GM12878 (cell line): ENCODE measurements around the gene PHACTR3. TPM values are rescaled to one million over a fixed set of nuclear protein-coding genes. Genes with fewer than 3 reads are reported as not detected.

ENCODE experiments used
- ATAC-seq: fragments of 200-7000 bp; cut with Tn5 transposase; 3 replicates; pipeline ENCODE4 v1.9.1; 2020; ENCODE audit warnings: mild to moderate bottlenecking, moderate library complexity
- BruUV-seq: library from RNA; stranded (reverse); fragments of 400-500 nt; replicated peaks from 2 replicates; lab custom pipeline; 2021; lab: Mats Ljungman, UMichigan
- CTCF ChIA-PET: fragments of 300-600 bp; sonication (Branson Sonifier 250); formaldehyde crosslinking; extraction: SDS; loops from one replicate; lab custom pipeline; 2021; ENCODE audit warnings: inconsistent platforms; lab: Yijun Ruan, JAX
- POLR2A ChIA-PET: fragments of 350-600 bp; formaldehyde crosslinking; extraction: SDS; loops from one replicate; lab custom pipeline; 2021; ENCODE audit warnings: inconsistent platforms; lab: Charles Lee
- RAD21 ChIA-PET: fragments of 300-600 bp; sonication (Branson Sonifier 250); formaldehyde crosslinking; loops from one replicate; lab custom pipeline; 2023; ENCODE audit warnings: antibody characterized with exemption; ENCODE audit not compliant: unreplicated experiment; lab: Charles Lee
- SMC1A ChIA-PET: fragments of 300-600 bp; sonication (Branson Sonifier 250); formaldehyde crosslinking; loops from one replicate; lab custom pipeline; 2023; ENCODE audit not compliant: unreplicated experiment, uncharacterized antibody; lab: Charles Lee
- DNase-seq: peaks from one replicate; pipeline ENCODE4 v3.0.0-alpha.2; 2011; ENCODE audit warnings: low read depth, low spot score
- FAIRE-seq: peaks from 3 replicates; lab custom pipeline; 2011; peaks lifted over from hg19 to GRCh38; lab: Jason Lieb, UNC
- H2AFZ ChIP-seq: 2 replicates; pipeline ENCODE4 v1.6.0; 2011; ENCODE audit warnings: low read depth, low read length, control low read depth; ENCODE audit not compliant: control insufficient read depth
- H3K27ac ChIP-seq: 2 replicates; pipeline ENCODE4 v1.5.1; 2011; ENCODE audit warnings: control low read depth; ENCODE audit not compliant: control insufficient read depth, insufficient read depth
- H3K27me3 ChIP-seq, 2 experiments: replicated peaks in 1 of 2; 2 replicates each; pipeline versions ENCODE4 v1.6.0 to v1.6.1; 2011; ENCODE audit warnings: low read length in 1 of 2; ENCODE audit not compliant: control insufficient read depth in 2 of 2, insufficient read depth in 2 of 2
- H3K36me3 ChIP-seq, 2 experiments: 2 replicates each; pipeline ENCODE4 v1.5.1; 2011; ENCODE audit warnings: low read length in 1 of 2; ENCODE audit not compliant: control insufficient read depth in 2 of 2, insufficient read depth in 2 of 2
- H3K4me1 ChIP-seq: 2 replicates; pipeline ENCODE4 v1.6.1; 2011; ENCODE audit warnings: mild to moderate bottlenecking, low read length, moderate library complexity, mixed read lengths; ENCODE audit not compliant: control insufficient read depth, insufficient read depth
- H3K4me2 ChIP-seq: 2 replicates; pipeline ENCODE4 v1.6.0; 2011; ENCODE audit warnings: control low read depth; ENCODE audit not compliant: control insufficient read depth, insufficient read depth
- H3K4me3 ChIP-seq: fragments of 200-600 bp; sonication (generic); 2 replicates; pipeline ENCODE4 v1.5.1; 2016
- H3K79me2 ChIP-seq: 2 replicates; pipeline ENCODE4 v1.6.0; 2011; ENCODE audit warnings: low read length; ENCODE audit not compliant: control insufficient read depth, insufficient read depth
- H3K9ac ChIP-seq: 2 replicates; pipeline ENCODE4 v1.8.0; 2011; ENCODE audit warnings: low read length, control low read depth, mixed read lengths; ENCODE audit not compliant: control insufficient read depth, insufficient read depth
- H3K9me3 ChIP-seq: replicated peaks from 3 replicates; pipeline ENCODE4 v1.5.1; 2011; ENCODE audit warnings: mild to moderate bottlenecking, low read length; ENCODE audit not compliant: control insufficient read depth, insufficient read depth
- H4K20me1 ChIP-seq: 2 replicates; pipeline ENCODE4 v1.6.0; 2011; ENCODE audit not compliant: control insufficient read depth, insufficient read depth
- EZH2 ChIP-seq: IDR thresholded peaks from 2 replicates; pipeline ENCODE4 v1.6.1; 2012; ENCODE audit warnings: low read depth, mild to moderate bottlenecking, control low read depth, inconsistent platforms, low read length, borderline replicate concordance; ENCODE audit not compliant: control insufficient read depth
- GABPA ChIP-seq: IDR thresholded peaks from 2 replicates; pipeline ENCODE4 v1.6.1; 2014; ENCODE audit warnings: antibody characterized with exemption, low read depth, mild to moderate bottlenecking, inconsistent platforms
- RUNX3 ChIP-seq: IDR thresholded peaks from 2 replicates; pipeline ENCODE4 v1.6.1; 2012; ENCODE audit warnings: low read length, inconsistent platforms
- SREBF2 ChIP-seq: IDR thresholded peaks from 2 replicates; pipeline ENCODE4 v1.6.1; 2012; ENCODE audit warnings: mild to moderate bottlenecking, low read length
- WGBS: methylation state at CpG from one replicate; pipeline ENCODE4 v1.1.6; 2016; ENCODE audit warnings: low lambda C conversion rate; ENCODE audit not compliant: insufficient replicate concordance, insufficient coverage; ENCODE audit errors: missing lambda C conversion rate; 5-methylcytosine and 5-hydroxymethylcytosine counted together
- in situ Hi-C: fragments of 300-500 bp; cut with MboI; formaldehyde crosslinking; loops from 9 replicates; pipeline ENCODE4 v1.14.3; 2018; ENCODE audit warnings: mixed read lengths
- intact Hi-C: fragments of 100-400 bp; cut with micrococcal nuclease; formaldehyde crosslinking; loops from one replicate; pipeline ENCODE4 v1.14.2; 2022; ENCODE audit not compliant: unreplicated experiment
- polyA plus RNA-seq, 11 experiments: library from polyadenylated mRNA; depleted of rRNA in 4 of 11; unstranded in 6 of 11; stranded (reverse) in 5 of 11; fragments of >200 nt; fragmentation: Nextera tagmentation in 4 of 11; fragmentation: Illumina TruSeq in 1 of 11; extraction: Ambion mirVana in 4 of 11; extraction: Trizol in 1 of 11; gene quantifications; 1 replicate in 1 of 11; 2 replicates in 10 of 11; pipeline versions ENCODE4 v1.2.1 to v1.2.3, GENCODE V29; 2011 to 2016; ENCODE audit warnings: inconsistent platforms in 2 of 11, missing spikeins in 2 of 11, low read depth in 1 of 11
- total RNA-seq, 4 experiments: library from RNA; depleted of rRNA in 3 of 4; stranded (reverse); fragments of >200 nt in 3 of 4; fragmentation: Illumina TruSeq in 1 of 4; extraction: Trizol in 1 of 4; gene quantifications; 2 replicates each; pipeline versions ENCODE4 v1.2.1 to v1.2.3, GENCODE V29; 2013 to 2021
- TF ChIP-seq, protein P1 (sequence below): IDR thresholded peaks from 2 replicates; pipeline ENCODE4 v1.6.1; 2012; ENCODE audit warnings: improper control_type of control experiment, low read depth, low read length; ENCODE audit not compliant: insufficient replicate concordance
- TF ChIP-seq, protein P2 (sequence below): fragments of 450-650 bp; IDR thresholded peaks from 2 replicates; pipeline ENCODE4 v1.6.1; 2016; ENCODE audit warnings: mild to moderate bottlenecking, moderate library complexity, borderline replicate concordance

Gene PHACTR3
- total and polyA plus RNA-seq, 10 of the 15 experiments (the other 5 are each of a cell fraction or from before 2014, with no cell fraction given): 0.17 to 2.7 (median 0.27) TPM; not detected in 1

DNA sequence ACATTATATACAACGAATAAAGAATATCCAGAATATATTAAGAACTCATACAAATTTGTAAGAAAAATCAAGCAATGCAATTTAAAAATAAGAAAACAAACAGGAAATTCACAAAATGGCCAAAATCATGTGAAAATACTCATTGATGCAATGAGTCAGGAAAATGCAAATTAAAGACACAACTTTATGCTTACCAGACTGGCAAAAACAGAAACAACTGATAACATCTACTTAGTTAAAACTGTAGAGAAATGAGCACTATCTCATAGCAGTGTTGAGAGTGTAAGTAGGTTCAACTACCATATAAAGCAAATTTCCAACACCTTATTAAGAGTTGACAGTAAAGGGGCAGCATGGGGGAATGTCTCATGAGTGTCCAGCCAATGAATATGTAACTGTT, 266.8 kb downstream of the PHACTR3 start (continued):
- TF ChIP-seq, protein P1, sequence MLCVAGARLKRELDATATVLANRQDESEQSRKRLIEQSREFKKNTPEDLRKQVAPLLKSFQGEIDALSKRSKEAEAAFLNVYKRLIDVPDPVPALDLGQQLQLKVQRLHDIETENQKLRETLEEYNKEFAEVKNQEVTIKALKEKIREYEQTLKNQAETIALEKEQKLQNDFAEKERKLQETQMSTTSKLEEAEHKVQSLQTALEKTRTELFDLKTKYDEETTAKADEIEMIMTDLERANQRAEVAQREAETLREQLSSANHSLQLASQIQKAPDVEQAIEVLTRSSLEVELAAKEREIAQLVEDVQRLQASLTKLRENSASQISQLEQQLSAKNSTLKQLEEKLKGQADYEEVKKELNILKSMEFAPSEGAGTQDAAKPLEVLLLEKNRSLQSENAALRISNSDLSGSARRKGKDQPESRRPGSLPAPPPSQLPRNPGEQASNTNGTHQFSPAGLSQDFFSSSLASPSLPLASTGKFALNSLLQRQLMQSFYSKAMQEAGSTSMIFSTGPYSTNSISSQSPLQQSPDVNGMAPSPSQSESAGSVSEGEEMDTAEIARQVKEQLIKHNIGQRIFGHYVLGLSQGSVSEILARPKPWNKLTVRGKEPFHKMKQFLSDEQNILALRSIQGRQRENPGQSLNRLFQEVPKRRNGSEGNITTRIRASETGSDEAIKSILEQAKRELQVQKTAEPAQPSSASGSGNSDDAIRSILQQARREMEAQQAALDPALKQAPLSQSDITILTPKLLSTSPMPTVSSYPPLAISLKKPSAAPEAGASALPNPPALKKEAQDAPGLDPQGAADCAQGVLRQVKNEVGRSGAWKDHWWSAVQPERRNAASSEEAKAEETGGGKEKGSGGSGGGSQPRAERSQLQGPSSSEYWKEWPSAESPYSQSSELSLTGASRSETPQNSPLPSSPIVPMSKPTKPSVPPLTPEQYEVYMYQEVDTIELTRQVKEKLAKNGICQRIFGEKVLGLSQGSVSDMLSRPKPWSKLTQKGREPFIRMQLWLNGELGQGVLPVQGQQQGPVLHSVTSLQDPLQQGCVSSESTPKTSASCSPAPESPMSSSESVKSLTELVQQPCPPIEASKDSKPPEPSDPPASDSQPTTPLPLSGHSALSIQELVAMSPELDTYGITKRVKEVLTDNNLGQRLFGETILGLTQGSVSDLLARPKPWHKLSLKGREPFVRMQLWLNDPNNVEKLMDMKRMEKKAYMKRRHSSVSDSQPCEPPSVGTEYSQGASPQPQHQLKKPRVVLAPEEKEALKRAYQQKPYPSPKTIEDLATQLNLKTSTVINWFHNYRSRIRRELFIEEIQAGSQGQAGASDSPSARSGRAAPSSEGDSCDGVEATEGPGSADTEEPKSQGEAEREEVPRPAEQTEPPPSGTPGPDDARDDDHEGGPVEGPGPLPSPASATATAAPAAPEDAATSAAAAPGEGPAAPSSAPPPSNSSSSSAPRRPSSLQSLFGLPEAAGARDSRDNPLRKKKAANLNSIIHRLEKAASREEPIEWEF: no peak

DNA sequence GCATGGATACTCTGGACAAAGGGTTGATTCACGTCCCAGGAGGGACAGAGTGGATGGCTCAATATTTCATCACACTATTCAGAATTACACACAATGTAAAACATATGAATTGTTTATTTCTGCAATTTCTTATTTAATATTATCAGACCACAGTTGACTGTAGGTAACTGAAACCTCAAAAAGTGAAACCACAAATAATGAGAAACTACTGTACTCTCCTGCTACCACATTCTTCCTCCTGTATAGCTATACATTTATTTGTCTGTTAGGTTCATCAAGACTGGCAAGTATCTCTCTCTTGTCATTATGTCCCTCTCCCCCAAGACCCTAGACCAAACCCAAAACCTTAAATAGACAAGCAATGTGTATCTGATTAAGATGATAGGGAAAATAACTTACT, 269.1 kb downstream of the PHACTR3 start:
- no peaks in the 10 kb centered on the region for H3K36me3 ChIP-seq
- ChIA-PET RAD21 (no interaction called here), CTCF (interaction anchor here (0.8 to 1.6 kb wide), 2 partner anchors 24 to 61 kb away, joined by 3 to 7 read pairs; partner anchors contain the start of gene SYCP2), POLR2A (no interaction called here), SMC1A (no interaction called here)
- no peak overlapping the region for H2AFZ ChIP-seq
- no peak for FAIRE-seq
- in situ Hi-C loops: no loop called here
- no TSS peak for BruUV-seq
- no peaks in the 10 kb centered on the region for H3K4me1 ChIP-seq
- H3K9ac ChIP-seq: no peak overlapping the region
- H3K79me2 ChIP-seq: no peaks in the 10 kb centered on the region
- intact Hi-C loops: no loop called here
- 0% methylated on average over 1 of the region's 1 CpG for WGBS
- no peak overlapping the region for H3K4me3 ChIP-seq
- no peak overlapping the region for H3K4me2 ChIP-seq
- no peak overlapping the region for H3K27ac ChIP-seq
- DNase-seq: no peak
- TF ChIP-seq, protein P2, sequence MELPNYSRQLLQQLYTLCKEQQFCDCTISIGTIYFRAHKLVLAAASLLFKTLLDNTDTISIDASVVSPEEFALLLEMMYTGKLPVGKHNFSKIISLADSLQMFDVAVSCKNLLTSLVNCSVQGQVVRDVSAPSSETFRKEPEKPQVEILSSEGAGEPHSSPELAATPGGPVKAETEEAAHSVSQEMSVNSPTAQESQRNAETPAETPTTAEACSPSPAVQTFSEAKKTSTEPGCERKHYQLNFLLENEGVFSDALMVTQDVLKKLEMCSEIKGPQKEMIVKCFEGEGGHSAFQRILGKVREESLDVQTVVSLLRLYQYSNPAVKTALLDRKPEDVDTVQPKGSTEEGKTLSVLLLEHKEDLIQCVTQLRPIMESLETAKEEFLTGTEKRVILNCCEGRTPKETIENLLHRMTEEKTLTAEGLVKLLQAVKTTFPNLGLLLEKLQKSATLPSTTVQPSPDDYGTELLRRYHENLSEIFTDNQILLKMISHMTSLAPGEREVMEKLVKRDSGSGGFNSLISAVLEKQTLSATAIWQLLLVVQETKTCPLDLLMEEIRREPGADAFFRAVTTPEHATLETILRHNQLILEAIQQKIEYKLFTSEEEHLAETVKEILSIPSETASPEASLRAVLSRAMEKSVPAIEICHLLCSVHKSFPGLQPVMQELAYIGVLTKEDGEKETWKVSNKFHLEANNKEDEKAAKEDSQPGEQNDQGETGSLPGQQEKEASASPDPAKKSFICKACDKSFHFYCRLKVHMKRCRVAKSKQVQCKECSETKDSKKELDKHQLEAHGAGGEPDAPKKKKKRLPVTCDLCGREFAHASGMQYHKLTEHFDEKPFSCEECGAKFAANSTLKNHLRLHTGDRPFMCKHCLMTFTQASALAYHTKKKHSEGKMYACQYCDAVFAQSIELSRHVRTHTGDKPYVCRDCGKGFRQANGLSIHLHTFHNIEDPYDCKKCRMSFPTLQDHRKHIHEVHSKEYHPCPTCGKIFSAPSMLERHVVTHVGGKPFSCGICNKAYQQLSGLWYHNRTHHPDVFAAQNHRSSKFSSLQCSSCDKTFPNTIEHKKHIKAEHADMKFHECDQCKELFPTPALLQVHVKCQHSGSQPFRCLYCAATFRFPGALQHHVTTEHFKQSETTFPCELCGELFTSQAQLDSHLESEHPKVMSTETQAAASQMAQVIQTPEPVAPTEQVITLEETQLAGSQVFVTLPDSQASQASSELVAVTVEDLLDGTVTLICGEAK: no peak
- no peak for TF ChIP-seq SREBF2
- TF ChIP-seq EZH2: no peak
- no peak for TF ChIP-seq RUNX3
- TF ChIP-seq GABPA: no peak
- H3K27me3 ChIP-seq: no peaks in the 10 kb centered on the region
- no peak for ATAC-seq
- H4K20me1 ChIP-seq: no peaks in the 10 kb centered on the region
- no peaks in the 10 kb centered on the region for H3K9me3 ChIP-seq
